ENCODE measurements around the gene CCDC178.

GRCh38 chr18:33051407-33051806 is 389.1 kb downstream of the CCDC178 start:
- TF ChIP-seq CTCF (conservative IDR thresholded peaks at IDR 0.05) = no peak
- no peak for TF ChIP-seq EZH2 (IDR thresholded peaks at IDR 0.05; ENCODE audit: low read depth)

Data from PC-9 (cell line).